Activated CD8-positive, alpha-beta memory T cell treated with anti-CD3 and anti-CD28 coated beads, Interleukin-2, amount 10 ng/mL, durations not matched to agents 7 days and 5 days (primary cell): Measurements from ENCODE around the gene POLR2E. TPM values are rescaled to one million over a fixed set of nuclear protein-coding genes. Genes with fewer than 3 reads are reported as not detected.

ENCODE experiments used
- ATAC-seq: fragments of 150-1000 bp; cut with Tn5 transposase; one replicate; pipeline ENCODE4 v1.10.0; 2021; ENCODE audit warnings: moderate library complexity
- CTCF ChIA-PET: fragments of 350-600 bp; sonication (Branson Sonifier 250); formaldehyde crosslinking; loops from one replicate; lab custom pipeline; 2021; ENCODE audit warnings: antibody characterized with exemption; lab: Charles Lee
- DNase-seq: peaks from one replicate; pipeline ENCODE4 v3.0.0-alpha.2; 2020
- H3K27ac Mint-ChIP-seq: one replicate; pipeline ENCODE4 v1.8.0; 2021; ENCODE audit warnings: mild to moderate bottlenecking, mixed read lengths
- H3K27me3 Mint-ChIP-seq: one replicate; pipeline ENCODE4 v1.8.0; 2021; ENCODE audit warnings: mixed read lengths
- H3K36me3 Mint-ChIP-seq: one replicate; pipeline ENCODE4 v1.8.0; 2021; ENCODE audit warnings: mild to moderate bottlenecking, mixed read lengths
- H3K4me1 Mint-ChIP-seq: one replicate; pipeline ENCODE4 v1.8.0; 2021; ENCODE audit warnings: mixed read lengths
- H3K4me3 Mint-ChIP-seq: one replicate; pipeline ENCODE4 v1.8.0; 2021; ENCODE audit warnings: mild to moderate bottlenecking, moderate library complexity, mixed read lengths
- H3K9me3 Mint-ChIP-seq: one replicate; pipeline ENCODE4 v1.8.0; 2022; ENCODE audit warnings: low read depth, mixed read lengths
- total RNA-seq, 2 experiments: library from RNA; stranded (reverse); gene quantifications; one replicate each; pipeline ENCODE4 v1.2.3, GENCODE V29; 2021

The POLR2E gene
- 100 to 1,000 TPM; 173 to 206 TPM for total RNA-seq

GRCh38 chr19:1094978-1095701 lies at the start of gene POLR2E:
POLR2E (minus strand) TSS chr19:1095375; CDS start chr19:1095315, 60 bp downstream.
- Mint-ChIP-seq H3K4me1 (peaks cover 62% of the 10 kb centered on the region), H3K4me3 (peak within 1 kb of the TSS; percentile 86), H3K27me3 (no peaks in the 10 kb centered on the region), H3K36me3 (peaks cover 11% of the 10 kb centered on the region), H3K9me3 (peaks cover 3% of the 10 kb centered on the region), H3K27ac (peak within 1 kb of the TSS; percentile 91)
- DNase-seq, result peak; percentile 99
- CTCF ChIA-PET, result interaction anchor here (1.3 to 3.1 kb wide), 5 partner anchors 10 to 149 kb away, joined by 3 to 12 read pairs (median 6); partner anchors contain the start of gene ARHGAP45
- peak; percentile 96 for ATAC-seq

- Mint-ChIP-seq H3K9me3 (peaks cover 3% of the 10 kb centered on the region), H3K27ac (no peak overlapping the region), H3K36me3 (peaks cover 27% of the 10 kb centered on the region), H3K4me3 (no peak overlapping the region), H3K4me1 (peaks cover 4% of the 10 kb centered on the region), H3K27me3 (no peaks in the 10 kb centered on the region)
- ATAC-seq, result no peak
- DNase-seq, result no peak
- CTCF ChIA-PET, result no interaction called here
These were observed 49.6 kb upstream of the POLR2E start for GRCh38 chr19:1144741-1145140.

GRCh38 chr19:1143828-1144399 lies 48.7 kb upstream of the POLR2E start:
- Mint-ChIP-seq H3K27me3 (no peaks in the 10 kb centered on the region), H3K9me3 (peaks cover 3% of the 10 kb centered on the region), H3K36me3 (peaks cover 33% of the 10 kb centered on the region), H3K27ac (no peak overlapping the region), H3K4me1 (peaks cover 4% of the 10 kb centered on the region), H3K4me3 (no peak overlapping the region)
- ATAC-seq, result no peak
- no peak for DNase-seq
- CTCF ChIA-PET, result interaction anchor here (1.2 kb wide), 1 partner anchor 30 kb away, joined by 4 read pairs; no protein-coding TSS in a partner anchor

- H3K4me3 Mint-ChIP-seq, result no peak overlapping the region
- no peak overlapping the region for H3K27ac Mint-ChIP-seq
- H3K27me3 Mint-ChIP-seq, result no peaks in the 10 kb centered on the region
- DNase-seq, result no peak
- H3K36me3 Mint-ChIP-seq, result peaks cover 39% of the 10 kb centered on the region
- CTCF ChIA-PET, result no interaction called here
- peaks cover 4% of the 10 kb centered on the region for H3K4me1 Mint-ChIP-seq
- H3K9me3 Mint-ChIP-seq, result peaks cover 3% of the 10 kb centered on the region
- ATAC-seq, result peak; percentile 31
These were observed 46.8 kb upstream of the POLR2E start for GRCh38 chr19:1141944-1142343.

GRCh38 chr19:1140272-1141027 lies 45.3 kb upstream of the POLR2E start:
- H3K4me1 Mint-ChIP-seq, result peaks cover 5% of the 10 kb centered on the region
- H3K36me3 Mint-ChIP-seq, result peaks cover 39% of the 10 kb centered on the region
- no peak for DNase-seq
- CTCF ChIA-PET, result no interaction called here
- no peaks in the 10 kb centered on the region for H3K27me3 Mint-ChIP-seq
- no peak overlapping the region for H3K4me3 Mint-ChIP-seq
- H3K9me3 Mint-ChIP-seq, result peaks cover 3% of the 10 kb centered on the region
- no peak for ATAC-seq
- no peak overlapping the region for H3K27ac Mint-ChIP-seq

GRCh38 chr19:1139126-1139525 lies 44.0 kb upstream of the POLR2E start:
- no peaks in the 10 kb centered on the region for H3K27me3 Mint-ChIP-seq
- no peak for ATAC-seq
- DNase-seq, result no peak
- H3K4me1 Mint-ChIP-seq, result peaks cover 4% of the 10 kb centered on the region
- no peak overlapping the region for H3K27ac Mint-ChIP-seq
- CTCF ChIA-PET, result no interaction called here
- H3K4me3 Mint-ChIP-seq, result no peak overlapping the region
- H3K36me3 Mint-ChIP-seq, result peaks cover 32% of the 10 kb centered on the region
- H3K9me3 Mint-ChIP-seq, result peaks cover 3% of the 10 kb centered on the region

GRCh38 chr19:1138121-1138520 lies 42.9 kb upstream of the POLR2E start:
- Mint-ChIP-seq H3K9me3 (peaks cover 3% of the 10 kb centered on the region), H3K27ac (no peak overlapping the region), H3K27me3 (no peaks in the 10 kb centered on the region), H3K4me1 (peaks cover 10% of the 10 kb centered on the region), H3K36me3 (peaks cover 23% of the 10 kb centered on the region), H3K4me3 (no peak overlapping the region)
- CTCF ChIA-PET, result no interaction called here
- no peak for ATAC-seq
- no peak for DNase-seq

- CTCF ChIA-PET, result no interaction called here
- peaks cover 15% of the 10 kb centered on the region for H3K36me3 Mint-ChIP-seq
These were observed 41.6 kb upstream of the POLR2E start for GRCh38 chr19:1136621-1137317.

GRCh38 chr19:1136201-1136600 lies 41.0 kb upstream of the POLR2E start:
- CTCF ChIA-PET, result no interaction called here
- no peaks in the 10 kb centered on the region for H3K27me3 Mint-ChIP-seq

More at GRCh38 chr19:1136621-1137317, 41.6 kb upstream of the POLR2E start:
- Mint-ChIP-seq H3K27me3 (no peaks in the 10 kb centered on the region), H3K27ac (no peak overlapping the region), H3K4me3 (no peak overlapping the region), H3K9me3 (peaks cover under 1% of the 10 kb centered on the region), H3K4me1 (peaks cover 14% of the 10 kb centered on the region)
- ATAC-seq (no peak), DNase-seq (no peak)

GRCh38 chr19:1135454-1135853 lies 40.3 kb upstream of the POLR2E start:
- CTCF ChIA-PET, result no interaction called here
- ATAC-seq (no peak), DNase-seq (no peak)
- H3K9me3 Mint-ChIP-seq, result no peaks in the 10 kb centered on the region
- H3K27ac Mint-ChIP-seq, result no peak overlapping the region
- H3K4me1 Mint-ChIP-seq, result peaks cover 19% of the 10 kb centered on the region
- peaks cover 14% of the 10 kb centered on the region for H3K36me3 Mint-ChIP-seq
- no peaks in the 10 kb centered on the region for H3K27me3 Mint-ChIP-seq
- no peak overlapping the region for H3K4me3 Mint-ChIP-seq

More at GRCh38 chr19:1136201-1136600, 41.0 kb upstream of the POLR2E start:
- Mint-ChIP-seq H3K4me3 (no peak overlapping the region), H3K4me1 (peaks cover 14% of the 10 kb centered on the region), H3K36me3 (peaks cover 15% of the 10 kb centered on the region), H3K9me3 (no peaks in the 10 kb centered on the region), H3K27ac (no peak overlapping the region)
- ATAC-seq, result no peak
- DNase-seq, result no peak

- peaks cover 11% of the 10 kb centered on the region for H3K36me3 Mint-ChIP-seq
- no peak for ATAC-seq
- peaks cover 27% of the 10 kb centered on the region for H3K4me1 Mint-ChIP-seq
- no peak overlapping the region for H3K4me3 Mint-ChIP-seq
- H3K27me3 Mint-ChIP-seq, result no peaks in the 10 kb centered on the region
- CTCF ChIA-PET, result interaction anchor here (1.4 to 5.0 kb wide), 5 partner anchors 21 to 132 kb away, joined by 3 to 38 read pairs (median 8); no protein-coding TSS in a partner anchor
- H3K27ac Mint-ChIP-seq, result no peak overlapping the region
- H3K9me3 Mint-ChIP-seq, result no peaks in the 10 kb centered on the region
- DNase-seq, result no peak
These were observed 39.3 kb upstream of the POLR2E start for GRCh38 chr19:1134431-1134830.

- peak; percentile 75 for ATAC-seq
- peaks cover 30% of the 10 kb centered on the region for H3K4me1 Mint-ChIP-seq
- CTCF ChIA-PET, result interaction anchor here (1.4 to 5.0 kb wide), 5 partner anchors 20 to 133 kb away, joined by 3 to 38 read pairs (median 8); no protein-coding TSS in a partner anchor
- no peaks in the 10 kb centered on the region for H3K27me3 Mint-ChIP-seq
- H3K9me3 Mint-ChIP-seq, result no peaks in the 10 kb centered on the region
- H3K27ac Mint-ChIP-seq, result peak overlapping the region; percentile 89
- H3K36me3 Mint-ChIP-seq, result peaks cover 2% of the 10 kb centered on the region
- peak overlapping the region; percentile 89 for H3K4me3 Mint-ChIP-seq
- DNase-seq, result peak; percentile 93
These were observed 38.3 kb upstream of the POLR2E start for GRCh38 chr19:1133471-1133929.
